Testis (tissue), 3 donors: Measurements from ENCODE around the gene AVP. TPM values are rescaled to one million over a fixed set of nuclear protein-coding genes. Genes with fewer than 3 reads are reported as not detected.

Experiments used
- DNase-seq: peaks from one replicate; pipeline ENCODE4 v3.0.0-alpha.2; 2019
- H3K27ac ChIP-seq, 2 donors: fragments of 200-600 bp; sonication (generic); one replicate each; pipeline ENCODE4 v1.5.1; 2019
- H3K27me3 ChIP-seq: fragments of 200-600 bp; sonication (generic); one replicate; pipeline ENCODE4 v1.5.1; 2019
- H3K36me3 ChIP-seq: fragments of 200-600 bp; sonication (generic); one replicate; pipeline ENCODE4 v1.5.1; 2017; ENCODE audit warnings: low read depth; ENCODE audit errors: missing control alignments
- H3K4me1 ChIP-seq: fragments of 200-600 bp; sonication (generic); one replicate; pipeline ENCODE4 v1.5.1; 2019
- H3K4me3 ChIP-seq, 2 donors: fragments of 200-600 bp; sonication (generic); one replicate each; pipeline ENCODE4 v1.5.1; 2017 to 2019
- H3K9me3 ChIP-seq: fragments of 200-600 bp; sonication (generic); one replicate; pipeline ENCODE4 v1.5.1; 2017
- POLR2A ChIP-seq: fragments of 450-650 bp; IDR thresholded peaks from one replicate; pipeline ENCODE4 v1.6.1; 2017; ENCODE audit warnings: antibody characterized with exemption, mild to moderate bottlenecking, moderate library complexity
- WGBS, 2 donors: methylation state at CpG; one replicate each; pipeline ENCODE4 v1.1.5; 2018; 5-methylcytosine and 5-hydroxymethylcytosine counted together
- intact Hi-C: fragments of 100-400 bp; cut with DNase I; formaldehyde crosslinking; loops from one replicate; pipeline ENCODE4 v1.15.1; 2023; ENCODE audit warnings: low total_unique reads
- polyA plus RNA-seq: library from polyadenylated mRNA; stranded (reverse); fragments of 350-450 nt; fragmentation: Illumina TruSeq; extraction: RNeasy Lipid Tissue Mini Kit (QIAGEN cat#74804); gene quantifications from one replicate; pipeline ENCODE4 v1.2.3, GENCODE V29; 2014; ENCODE audit warnings: low read depth, low replicate concordance; ENCODE audit not compliant: insufficient read depth
- total RNA-seq, 2 donors: library from RNA; depleted of rRNA; stranded (reverse); fragments of >200 nt; gene quantifications; one replicate each; pipeline ENCODE4 v1.2.3, GENCODE V29; 2016
- TF ChIP-seq, protein P1 (sequence below), 3 experiments: fragments of 450-650 bp in 2 of 3; fragments of 200-600 bp in 1 of 3; sonication (generic) in 1 of 3; IDR thresholded peaks; one replicate each; pipeline ENCODE4 v1.5.1; 2016 to 2019; ENCODE audit warnings: antibody characterized with exemption in 3 of 3, mild to moderate bottlenecking in 2 of 3, moderate library complexity in 1 of 3

Gene AVP
- total and polyA plus RNA-seq, 3 donors from 2014 or later, result 1.3 TPM; not detected in 2

DNA sequence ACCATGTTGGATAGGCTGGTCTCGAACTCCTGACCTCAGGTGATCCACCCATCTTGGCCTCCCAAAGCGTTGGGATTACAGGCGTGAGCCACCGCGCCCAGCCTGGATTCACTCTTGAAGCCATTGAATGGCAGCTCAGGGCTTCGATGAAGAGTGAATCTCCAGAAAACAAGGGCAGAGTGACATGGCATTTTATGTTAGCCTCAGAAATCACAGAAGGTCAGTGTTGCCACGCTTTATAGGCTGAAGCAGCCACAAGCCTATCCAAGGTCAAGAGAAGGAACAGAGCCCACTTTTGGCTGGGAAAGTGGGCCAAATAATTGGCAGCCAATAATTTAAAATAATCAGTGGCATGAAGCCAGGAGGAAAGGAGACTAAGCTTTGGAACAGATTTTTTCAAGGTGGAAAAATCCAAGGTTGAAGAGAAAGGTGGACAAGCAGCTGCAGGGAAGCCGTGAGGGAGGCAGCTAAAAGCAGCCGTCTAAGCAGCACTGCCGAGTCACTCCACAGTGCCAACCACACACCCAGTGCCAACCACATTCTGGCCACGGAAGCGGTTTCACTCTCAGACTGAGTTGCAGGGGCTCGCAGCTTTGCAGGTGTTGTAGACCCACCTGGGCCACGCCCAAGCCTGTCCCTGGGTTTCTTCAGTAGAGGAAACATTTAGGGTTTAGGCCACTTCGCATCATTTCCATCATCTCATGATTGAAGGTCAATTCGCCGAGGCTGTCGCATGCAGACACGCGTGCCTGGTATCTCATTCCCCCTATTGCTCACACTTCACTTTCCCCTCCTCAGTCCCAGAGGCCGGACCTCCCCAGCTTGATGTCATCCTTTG, 17.4 kb upstream of the AVP start:
- DNase-seq, result no peak
- 83 to 84% methylated on average over 21 of the region's 21 CpGs for WGBS, 2 donors
- Histone ChIP-seq H3K36me3 (no peaks in the 10 kb centered on the region), H3K27ac (no peak overlapping the region), H3K4me3 (no peak overlapping the region), H3K9me3 (no peaks in the 10 kb centered on the region), H3K4me1 (no peaks in the 10 kb centered on the region), H3K27me3 (no peaks in the 10 kb centered on the region)
- intact Hi-C loops, result no loop called here
- no peak for TF ChIP-seq POLR2A
- TF ChIP-seq, protein P1, sequence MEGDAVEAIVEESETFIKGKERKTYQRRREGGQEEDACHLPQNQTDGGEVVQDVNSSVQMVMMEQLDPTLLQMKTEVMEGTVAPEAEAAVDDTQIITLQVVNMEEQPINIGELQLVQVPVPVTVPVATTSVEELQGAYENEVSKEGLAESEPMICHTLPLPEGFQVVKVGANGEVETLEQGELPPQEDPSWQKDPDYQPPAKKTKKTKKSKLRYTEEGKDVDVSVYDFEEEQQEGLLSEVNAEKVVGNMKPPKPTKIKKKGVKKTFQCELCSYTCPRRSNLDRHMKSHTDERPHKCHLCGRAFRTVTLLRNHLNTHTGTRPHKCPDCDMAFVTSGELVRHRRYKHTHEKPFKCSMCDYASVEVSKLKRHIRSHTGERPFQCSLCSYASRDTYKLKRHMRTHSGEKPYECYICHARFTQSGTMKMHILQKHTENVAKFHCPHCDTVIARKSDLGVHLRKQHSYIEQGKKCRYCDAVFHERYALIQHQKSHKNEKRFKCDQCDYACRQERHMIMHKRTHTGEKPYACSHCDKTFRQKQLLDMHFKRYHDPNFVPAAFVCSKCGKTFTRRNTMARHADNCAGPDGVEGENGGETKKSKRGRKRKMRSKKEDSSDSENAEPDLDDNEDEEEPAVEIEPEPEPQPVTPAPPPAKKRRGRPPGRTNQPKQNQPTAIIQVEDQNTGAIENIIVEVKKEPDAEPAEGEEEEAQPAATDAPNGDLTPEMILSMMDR (IDR thresholded peaks at IDR 0.05), result no peak

DNA sequence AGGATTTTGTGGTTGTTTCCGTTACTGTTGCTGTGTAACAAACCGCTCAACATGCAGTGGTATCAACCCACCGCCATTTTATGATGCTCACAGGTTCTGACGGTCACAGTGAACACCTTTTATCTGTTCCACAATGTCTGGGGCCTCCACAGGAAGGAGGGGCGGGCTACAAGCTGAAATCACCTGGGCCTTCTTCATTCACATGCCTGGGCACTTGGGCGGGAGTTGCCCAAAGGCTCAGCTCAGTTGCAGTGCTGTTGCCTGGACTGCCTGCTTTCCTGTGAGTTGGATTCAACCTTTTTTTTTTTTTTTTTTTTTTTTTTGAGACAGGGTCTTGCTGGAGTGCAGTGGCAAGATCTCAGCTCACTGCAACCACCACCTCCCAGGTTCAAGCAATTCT, 16.7 kb upstream of the AVP start:
- no peak overlapping the region for H3K4me3 ChIP-seq
- H3K4me1 ChIP-seq, result no peaks in the 10 kb centered on the region
- no peaks in the 10 kb centered on the region for H3K9me3 ChIP-seq
- DNase-seq, result no peak
- no peaks in the 10 kb centered on the region for H3K36me3 ChIP-seq
- intact Hi-C loops, result no loop called here
- no peaks in the 10 kb centered on the region for H3K27me3 ChIP-seq
- WGBS, 2 donors, result 90 to 98% methylated on average over 5 to 6 of the region's 6 CpGs
- TF ChIP-seq, protein P1 (IDR thresholded peaks at IDR 0.05), result no peak
- no peak for TF ChIP-seq POLR2A
- no peak overlapping the region for H3K27ac ChIP-seq

DNA sequence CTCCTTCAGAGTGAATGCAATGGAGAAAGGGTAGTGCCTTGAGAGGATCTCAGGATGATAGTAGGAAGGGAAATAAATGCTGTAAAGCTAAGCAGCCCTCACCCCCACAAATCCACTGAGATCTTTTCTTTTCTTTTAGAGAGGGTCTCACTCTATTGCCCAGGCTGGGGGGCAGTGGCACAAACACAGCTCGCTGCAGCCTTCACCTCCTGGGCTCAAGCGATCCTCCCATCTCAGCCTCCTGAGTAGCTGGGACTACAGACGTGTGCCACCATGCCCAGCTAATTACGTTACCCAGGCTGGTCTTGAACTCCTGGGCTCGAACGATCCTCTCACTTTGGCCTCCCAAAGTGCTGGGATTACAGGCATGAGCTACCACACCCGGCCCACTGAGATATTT, 16.0 kb upstream of the AVP start:
- Histone ChIP-seq H3K4me1 (no peaks in the 10 kb centered on the region), H3K9me3 (no peaks in the 10 kb centered on the region), H3K36me3 (no peaks in the 10 kb centered on the region), H3K27ac (no peak overlapping the region), H3K4me3 (no peak overlapping the region), H3K27me3 (no peaks in the 10 kb centered on the region)
- WGBS, 2 donors, result 86 to 98% methylated on average over 7 of the region's 7 CpGs
- intact Hi-C loops, result no loop called here
- DNase-seq, result no peak
- TF ChIP-seq POLR2A, result no peak
- TF ChIP-seq, protein P1 (IDR thresholded peaks at IDR 0.05), result no peak

DNA sequence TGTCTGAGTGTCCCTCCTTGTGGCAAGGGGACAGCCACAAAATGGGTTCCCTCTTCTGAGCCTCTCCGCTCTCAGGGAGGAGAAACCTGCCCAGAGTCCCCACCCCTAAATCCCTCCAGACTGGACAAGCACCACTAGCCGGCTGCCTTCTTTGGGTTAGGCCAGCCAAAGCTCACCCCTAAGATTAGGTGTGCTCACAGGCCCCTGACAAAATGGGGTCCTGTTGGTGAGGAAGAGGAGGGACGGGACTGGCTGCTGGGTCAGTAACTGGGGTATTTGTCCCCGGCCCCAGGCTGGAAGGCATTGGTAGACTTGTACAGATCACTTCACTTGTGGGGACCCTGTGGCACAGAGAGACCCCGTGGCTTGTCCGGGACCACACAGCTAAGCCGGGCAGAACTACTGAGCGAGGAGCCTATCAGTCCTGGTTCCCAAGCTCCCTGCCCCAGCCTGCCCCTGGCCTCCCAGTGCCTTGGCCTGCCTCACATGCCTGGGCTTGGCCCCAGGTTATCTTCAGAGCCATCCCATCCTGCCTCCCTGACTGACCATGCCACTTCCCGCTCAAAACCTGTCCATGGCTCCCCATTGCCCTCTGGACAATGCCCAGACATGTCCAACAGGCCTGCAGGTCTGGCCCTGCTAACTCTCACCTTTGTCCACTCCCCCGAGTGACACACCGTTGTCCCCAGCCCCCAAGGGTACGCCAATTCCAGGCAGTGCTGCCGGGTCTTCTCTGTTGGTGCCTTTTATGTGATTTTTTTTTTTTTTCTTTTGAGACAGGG, 10.5 kb upstream of the AVP start:
- Histone ChIP-seq H3K4me3 (no peak overlapping the region), H3K9me3 (no peaks in the 10 kb centered on the region), H3K4me1 (no peaks in the 10 kb centered on the region), H3K27ac (no peak overlapping the region), H3K36me3 (no peaks in the 10 kb centered on the region), H3K27me3 (no peaks in the 10 kb centered on the region)
- intact Hi-C loops, result no loop called here
- no peak for DNase-seq
- WGBS, 2 donors, result 85 to 93% methylated on average over 11 to 13 of the region's 13 CpGs
- TF ChIP-seq POLR2A, result no peak

DNA sequence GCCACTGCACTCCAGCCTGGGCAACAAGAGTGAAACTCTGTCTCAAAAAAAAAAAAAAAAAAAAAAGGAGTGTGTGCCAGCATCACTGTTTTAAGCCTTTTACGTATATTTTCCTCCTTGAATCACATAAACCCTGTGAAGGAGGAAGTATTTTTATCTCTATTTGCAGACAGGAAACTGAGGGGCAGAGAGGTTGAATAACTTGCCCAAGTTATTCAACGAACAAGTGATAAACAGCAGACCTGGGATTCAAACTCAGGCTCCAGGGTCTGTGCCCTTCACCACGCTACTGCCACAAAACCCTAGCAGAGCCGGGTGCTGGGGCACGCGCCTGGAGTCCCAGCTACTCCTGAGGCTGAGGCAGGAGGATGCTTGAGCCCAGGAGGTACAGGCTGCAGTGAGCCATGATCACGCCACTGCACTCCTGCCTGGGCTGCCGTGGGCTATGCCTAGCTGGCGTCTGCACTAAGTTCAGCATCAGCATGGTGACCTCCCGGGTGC, 9.4 kb upstream of the AVP start:
- 59 to 63% methylated on average over 10 of the region's 10 CpGs for WGBS, 2 donors
- Histone ChIP-seq H3K4me1 (no peaks in the 10 kb centered on the region), H3K36me3 (no peaks in the 10 kb centered on the region), H3K27me3 (no peaks in the 10 kb centered on the region), H3K4me3 (no peak overlapping the region), H3K9me3 (no peaks in the 10 kb centered on the region), H3K27ac (no peak overlapping the region)
- TF ChIP-seq, protein P1 (IDR thresholded peaks at IDR 0.05), result no peak
- no peak for TF ChIP-seq POLR2A
- intact Hi-C loops, result no loop called here
- DNase-seq, result no peak
